ENCODE measurements around the gene CRABP1. TPM values are rescaled to one million over a fixed set of nuclear protein-coding genes. Genes with fewer than 3 reads are reported as not detected.

CRABP1 gene
- total RNA-seq, 1 donor from 2014 or later, result not detected

DNA sequence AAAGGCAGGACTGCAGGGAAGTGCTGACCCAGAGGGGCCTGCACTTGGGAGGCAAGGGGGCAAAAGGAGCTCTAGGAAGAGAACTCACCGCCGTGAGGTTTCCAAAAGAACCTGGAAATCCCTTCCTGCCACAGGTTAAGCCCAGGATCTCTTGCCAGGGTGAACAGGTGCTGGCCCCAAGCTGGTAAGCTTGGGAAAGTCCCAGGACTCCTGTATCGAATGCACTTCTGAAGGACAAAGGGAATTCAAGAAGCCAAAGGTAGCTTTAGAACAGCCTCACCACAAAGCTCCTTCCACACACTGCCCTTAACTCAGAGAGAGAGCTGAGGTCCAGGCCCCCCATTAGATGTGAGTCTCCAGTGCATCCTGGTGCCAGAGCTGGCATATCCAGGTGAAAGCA, 28.9 kb upstream of the CRABP1 start:
- TF ChIP-seq, protein P1, sequence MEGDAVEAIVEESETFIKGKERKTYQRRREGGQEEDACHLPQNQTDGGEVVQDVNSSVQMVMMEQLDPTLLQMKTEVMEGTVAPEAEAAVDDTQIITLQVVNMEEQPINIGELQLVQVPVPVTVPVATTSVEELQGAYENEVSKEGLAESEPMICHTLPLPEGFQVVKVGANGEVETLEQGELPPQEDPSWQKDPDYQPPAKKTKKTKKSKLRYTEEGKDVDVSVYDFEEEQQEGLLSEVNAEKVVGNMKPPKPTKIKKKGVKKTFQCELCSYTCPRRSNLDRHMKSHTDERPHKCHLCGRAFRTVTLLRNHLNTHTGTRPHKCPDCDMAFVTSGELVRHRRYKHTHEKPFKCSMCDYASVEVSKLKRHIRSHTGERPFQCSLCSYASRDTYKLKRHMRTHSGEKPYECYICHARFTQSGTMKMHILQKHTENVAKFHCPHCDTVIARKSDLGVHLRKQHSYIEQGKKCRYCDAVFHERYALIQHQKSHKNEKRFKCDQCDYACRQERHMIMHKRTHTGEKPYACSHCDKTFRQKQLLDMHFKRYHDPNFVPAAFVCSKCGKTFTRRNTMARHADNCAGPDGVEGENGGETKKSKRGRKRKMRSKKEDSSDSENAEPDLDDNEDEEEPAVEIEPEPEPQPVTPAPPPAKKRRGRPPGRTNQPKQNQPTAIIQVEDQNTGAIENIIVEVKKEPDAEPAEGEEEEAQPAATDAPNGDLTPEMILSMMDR (conservative IDR thresholded peaks at IDR 0.05; ENCODE audit: low read depth, low read length), result no peak
- no peak overlapping the region for H3K4me3 ChIP-seq (ENCODE audit: low read depth, low read length)
- no peak for DNase-seq (ENCODE audit: low read depth)

GRCh38 chr15:78312536-78312935, 27.6 kb upstream of the CRABP1 start:
- TF ChIP-seq, protein P1 (conservative IDR thresholded peaks at IDR 0.05; ENCODE audit: low read depth, low read length), result no peak
- no peak for DNase-seq (ENCODE audit: low read depth)
- H3K4me3 ChIP-seq (ENCODE audit: low read depth, low read length), result no peak overlapping the region

GRCh38 chr15:78312957-78313356, 27.2 kb upstream of the CRABP1 start:
- DNase-seq (ENCODE audit: low read depth), result no peak
- H3K4me3 ChIP-seq (ENCODE audit: low read depth, low read length), result no peak overlapping the region
- TF ChIP-seq, protein P1 (conservative IDR thresholded peaks at IDR 0.05; ENCODE audit: low read depth, low read length), result no peak

DNA sequence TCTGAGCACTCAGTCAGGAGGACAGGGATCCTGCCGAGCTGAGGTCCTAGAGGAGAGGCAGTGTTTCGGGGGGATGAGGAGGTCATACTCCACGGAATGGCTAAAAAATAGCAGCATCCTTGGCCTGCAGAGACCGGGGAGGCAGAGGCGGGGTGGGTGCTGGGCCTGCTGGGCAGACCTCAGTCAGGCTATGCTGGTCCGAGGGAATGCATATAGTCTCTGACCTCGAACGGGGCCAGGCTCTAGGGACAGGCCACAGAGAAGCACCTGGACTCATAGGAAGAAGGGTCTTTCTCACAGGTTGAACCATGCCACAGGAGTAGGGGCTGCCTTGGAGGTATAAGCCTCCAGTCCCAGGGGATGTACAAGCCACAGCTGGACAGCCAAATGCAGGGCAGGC, 26.8 kb upstream of the CRABP1 start:
- H3K4me3 ChIP-seq (ENCODE audit: low read depth, low read length), result no peak overlapping the region
- TF ChIP-seq, protein P1 (conservative IDR thresholded peaks at IDR 0.05; ENCODE audit: low read depth, low read length), result no peak
- DNase-seq (ENCODE audit: low read depth), result no peak

DNA sequence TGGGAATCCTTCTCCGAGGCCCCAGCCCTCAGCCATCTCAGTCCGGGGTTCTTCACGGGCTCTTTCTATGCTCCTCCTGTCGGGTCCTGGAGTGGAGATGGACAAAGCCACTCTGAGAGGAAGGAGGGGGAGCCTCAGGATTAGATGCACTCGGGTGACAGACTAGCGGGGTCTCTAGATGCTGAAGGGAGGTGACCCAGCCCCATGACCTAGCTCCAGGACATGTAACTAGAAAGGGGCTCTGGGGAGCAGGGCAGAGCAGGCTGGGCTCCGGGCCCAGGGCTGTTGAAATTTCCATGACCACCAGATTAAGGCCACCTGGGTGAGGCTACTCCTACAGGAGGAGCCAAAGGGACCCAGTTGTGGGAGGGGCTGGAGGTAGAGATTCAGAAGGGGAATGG, 26.0 kb upstream of the CRABP1 start:
- TF ChIP-seq, protein P1 (conservative IDR thresholded peaks at IDR 0.05; ENCODE audit: low read depth, low read length), result no peak
- no peak overlapping the region for H3K4me3 ChIP-seq (ENCODE audit: low read depth, low read length)
- DNase-seq (ENCODE audit: low read depth), result no peak

GRCh38 chr15:78315686-78316282, 24.4 kb upstream of the CRABP1 start:
- DNase-seq (ENCODE audit: low read depth), result no peak
- TF ChIP-seq, protein P1 (conservative IDR thresholded peaks at IDR 0.05; ENCODE audit: low read depth, low read length), result peak; percentile 48
- H3K4me3 ChIP-seq (ENCODE audit: low read depth, low read length), result no peak overlapping the region

Measured in epithelial cell of proximal tubule (primary cell).